ENCODE measurements around the gene OR5AN1.

GRCh38 chr11:59368238-59369022 lies 9.7 kb downstream of the OR5AN1 start:
- no peak for TF ChIP-seq ZNF76 (tag by site-specific recombination; IDR thresholded peaks at IDR 0.05; ENCODE audit: borderline replicate concordance, low read depth)
- TF ChIP-seq ZNF670 (tag by site-specific recombination; IDR thresholded peaks at IDR 0.05; ENCODE audit: low read depth), result no peak
- no peak for TF ChIP-seq ZNF239 (tag by site-specific recombination; IDR thresholded peaks at IDR 0.05)
- TF ChIP-seq SP7 (tag by site-specific recombination; IDR thresholded peaks at IDR 0.05), result no peak
- TF ChIP-seq ZNF324 (tag by site-specific recombination; IDR thresholded peaks at IDR 0.05), result no peak
- no peak for TF ChIP-seq YY1 (tag by site-specific recombination; IDR thresholded peaks at IDR 0.05)
- no peak for TF ChIP-seq ZBTB21 (tag by site-specific recombination; IDR thresholded peaks at IDR 0.05)
- no peak for TF ChIP-seq ZNF341 (tag by site-specific recombination; IDR thresholded peaks at IDR 0.05; ENCODE audit: low read depth)
- TF ChIP-seq SETDB1 (IDR thresholded peaks at IDR 0.05; ENCODE audit: insufficient read length, low read length), result no peak
- TF ChIP-seq CTCF (tag by site-specific recombination; IDR thresholded peaks at IDR 0.05), result no peak
- TF ChIP-seq AEBP2 (tag by site-specific recombination; IDR thresholded peaks at IDR 0.05; ENCODE audit: borderline replicate concordance), result no peak
- no peak for TF ChIP-seq TCF7L2 (IDR thresholded peaks at IDR 0.05; ENCODE audit: borderline replicate concordance, low read depth, low read length)
